HUES6 (cell line): ENCODE measurements around the gene MLF1.

ENCODE experiments used
- H3K27ac ChIP-seq: 2 replicates; pipeline ENCODE4 v1.7.0; 2013; ENCODE audit warnings: low read depth, mild to moderate bottlenecking, low read length, inconsistent platforms
- H3K27me3 ChIP-seq: 2 replicates; pipeline ENCODE4 v1.6.1; 2013; ENCODE audit warnings: low read length; ENCODE audit not compliant: control insufficient read depth, insufficient read depth
- H3K36me3 ChIP-seq: 2 replicates; pipeline ENCODE4 v1.6.1; 2013; ENCODE audit warnings: low read length; ENCODE audit not compliant: control insufficient read depth, insufficient read depth
- H3K4me1 ChIP-seq: 2 replicates; pipeline ENCODE4 v1.6.1; 2013; ENCODE audit warnings: low read length; ENCODE audit not compliant: control insufficient read depth, insufficient read depth
- H3K4me3 ChIP-seq: 2 replicates; pipeline ENCODE4 v1.5.1; 2013; ENCODE audit warnings: low read depth, low read length
- H3K9ac ChIP-seq: one replicate; pipeline ENCODE4 v1.6.1; 2013; ENCODE audit warnings: mild to moderate bottlenecking, low read length
- H3K9me3 ChIP-seq: 2 replicates; pipeline ENCODE4 v1.6.1; 2013; ENCODE audit warnings: low read depth, low read length; ENCODE audit not compliant: control insufficient read depth, insufficient read depth

MLF1 gene

DNA sequence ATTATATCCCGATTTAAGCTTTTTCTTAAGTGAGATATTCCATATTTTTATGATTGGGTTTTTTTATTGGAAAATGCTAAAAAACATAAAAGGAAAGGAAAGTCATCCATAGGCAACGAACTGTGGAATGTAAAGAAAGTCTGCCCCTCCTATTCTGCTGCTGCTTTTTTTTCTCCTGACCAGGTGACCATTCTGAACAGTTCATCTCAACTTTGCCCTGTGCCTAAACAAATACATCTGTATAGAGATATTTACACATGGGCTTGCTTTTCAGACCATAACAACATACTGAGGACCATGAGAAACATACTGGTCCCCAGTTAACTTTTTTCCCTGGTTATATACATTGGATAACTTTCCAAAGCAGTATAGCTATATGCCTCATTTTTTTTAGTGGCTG is 18.9 kb upstream of the MLF1 start:
- no peak overlapping the region for H3K4me3 ChIP-seq
- H3K27me3 ChIP-seq: no peaks in the 10 kb centered on the region
- H3K9ac ChIP-seq: no peak overlapping the region
- peaks cover 15% of the 10 kb centered on the region for H3K9me3 ChIP-seq
- H3K4me1 ChIP-seq: no peaks in the 10 kb centered on the region; the same call in 1 of the 2 replicates
- H3K36me3 ChIP-seq: no peaks in the 10 kb centered on the region
- no peak overlapping the region for H3K27ac ChIP-seq

DNA sequence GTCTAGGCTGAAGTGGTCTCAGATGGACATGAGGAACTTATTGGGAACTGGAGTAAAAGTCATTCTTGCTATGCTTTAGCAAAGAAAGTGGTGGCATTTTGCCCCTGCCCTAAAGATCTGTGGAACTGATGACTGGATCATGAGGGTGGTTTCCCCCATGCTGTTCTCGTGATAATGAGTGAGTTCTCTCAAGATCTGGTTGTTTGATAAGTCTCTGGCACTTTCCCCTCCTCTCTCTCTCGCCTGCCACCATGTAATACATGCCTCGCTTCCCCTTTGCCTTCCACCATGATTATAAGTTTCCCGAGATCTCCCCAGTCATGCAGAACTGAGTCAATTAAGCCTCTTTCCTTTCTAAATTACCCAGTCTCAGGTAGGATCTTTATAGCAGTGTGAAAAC is 11.5 kb upstream of the MLF1 start:
- Histone ChIP-seq H3K27ac (no peak overlapping the region), H3K9ac (no peak overlapping the region), H3K36me3 (no peaks in the 10 kb centered on the region), H3K4me3 (no peak overlapping the region), H3K4me1 (no peaks in the 10 kb centered on the region; the same call in 1 of the 2 replicates), H3K27me3 (no peaks in the 10 kb centered on the region), H3K9me3 (peaks cover 15% of the 10 kb centered on the region)

GRCh38 chr3:158560979-158561378 is 10.0 kb upstream of the MLF1 start:
- Histone ChIP-seq H3K4me3 (no peak overlapping the region), H3K9me3 (peaks cover 14% of the 10 kb centered on the region), H3K27me3 (no peaks in the 10 kb centered on the region), H3K36me3 (no peaks in the 10 kb centered on the region), H3K4me1 (no peaks in the 10 kb centered on the region), H3K27ac (no peak overlapping the region), H3K9ac (no peak overlapping the region)

DNA sequence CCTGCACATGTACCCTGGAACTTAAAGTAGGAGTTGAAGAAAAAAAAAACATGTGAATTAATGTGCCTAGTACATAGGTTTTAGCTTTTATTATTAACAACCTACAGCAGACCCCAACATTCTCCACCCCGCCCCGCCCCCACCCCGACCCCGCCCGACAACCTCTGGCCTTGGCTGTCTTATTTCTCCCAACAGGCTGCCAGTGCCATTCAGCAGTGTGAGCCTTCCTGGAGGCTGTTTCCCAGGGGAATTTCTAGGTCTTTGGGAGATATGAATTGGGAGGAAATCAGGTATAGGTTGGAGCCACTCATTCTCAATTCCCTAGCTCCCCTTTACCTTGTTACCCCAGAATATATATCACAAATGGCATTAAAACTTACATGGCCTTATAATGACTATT is 8.3 kb upstream of the MLF1 start:
- Histone ChIP-seq H3K9me3 (peaks cover 4% of the 10 kb centered on the region; the same call in 1 of the 2 replicates), H3K9ac (no peak overlapping the region), H3K4me1 (no peaks in the 10 kb centered on the region), H3K36me3 (no peaks in the 10 kb centered on the region), H3K27ac (no peak overlapping the region), H3K4me3 (no peak overlapping the region), H3K27me3 (no peaks in the 10 kb centered on the region)

DNA sequence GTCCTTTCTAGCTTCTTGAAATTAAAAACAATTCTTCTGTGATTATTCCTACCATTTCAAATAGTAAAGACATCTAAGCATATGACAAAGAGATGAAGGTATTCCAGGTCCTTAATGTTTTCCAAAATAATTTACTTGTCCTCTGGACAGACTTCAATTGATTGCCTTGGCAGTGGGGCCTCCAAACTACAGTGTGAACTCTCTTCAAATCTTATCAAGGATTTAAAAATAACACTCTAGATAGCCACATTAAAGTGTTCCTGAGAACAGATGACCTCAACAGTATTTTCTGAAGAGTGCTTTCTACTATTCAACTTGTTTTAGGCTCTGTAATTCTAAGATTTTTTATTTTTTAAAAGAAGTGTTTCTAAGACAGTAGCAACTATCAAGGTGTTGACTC is 7.9 kb upstream of the MLF1 start:
- Histone ChIP-seq H3K27me3 (no peaks in the 10 kb centered on the region), H3K27ac (no peak overlapping the region), H3K4me1 (no peaks in the 10 kb centered on the region), H3K9ac (no peak overlapping the region), H3K4me3 (no peak overlapping the region), H3K36me3 (no peaks in the 10 kb centered on the region), H3K9me3 (peaks cover 4% of the 10 kb centered on the region; the same call in 1 of the 2 replicates)

DNA sequence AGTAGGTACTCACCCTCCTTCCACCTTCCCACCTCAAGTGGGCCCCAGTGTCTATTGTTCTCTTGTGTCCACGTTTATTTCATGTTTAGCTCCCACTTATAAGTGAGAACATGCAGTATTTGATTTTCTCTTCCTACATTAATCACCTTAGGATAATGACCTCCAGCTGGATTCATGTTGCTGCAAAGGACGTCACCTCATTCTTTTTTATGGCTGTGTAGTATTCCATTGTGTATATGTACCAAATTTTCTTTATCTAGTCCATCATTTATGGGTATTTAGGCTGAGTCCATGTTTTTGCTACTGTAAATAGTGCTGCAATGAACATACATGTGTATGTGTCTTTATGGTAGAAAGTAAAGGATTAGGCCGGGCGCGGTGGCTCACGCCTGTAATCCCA is 5.9 kb upstream of the MLF1 start:
- Histone ChIP-seq H3K9ac (no peak overlapping the region), H3K4me3 (no peak overlapping the region), H3K9me3 (no peaks in the 10 kb centered on the region; the same call in 1 of the 2 replicates), H3K27ac (no peak overlapping the region), H3K27me3 (peaks cover 7% of the 10 kb centered on the region; the same call in 1 of the 2 replicates), H3K36me3 (no peaks in the 10 kb centered on the region), H3K4me1 (no peaks in the 10 kb centered on the region)

GRCh38 chr3:158568784-158569183 is 2.2 kb upstream of the MLF1 start:
- H3K36me3 ChIP-seq: no peaks in the 10 kb centered on the region
- H3K9me3 ChIP-seq: no peaks in the 10 kb centered on the region; the same call in 1 of the 2 replicates
- H3K27me3 ChIP-seq: peaks cover 31% of the 10 kb centered on the region
- H3K4me3 ChIP-seq: no peak overlapping the region
- no peak overlapping the region for H3K27ac ChIP-seq
- H3K4me1 ChIP-seq: no peaks in the 10 kb centered on the region
- H3K9ac ChIP-seq: no peak overlapping the region

DNA sequence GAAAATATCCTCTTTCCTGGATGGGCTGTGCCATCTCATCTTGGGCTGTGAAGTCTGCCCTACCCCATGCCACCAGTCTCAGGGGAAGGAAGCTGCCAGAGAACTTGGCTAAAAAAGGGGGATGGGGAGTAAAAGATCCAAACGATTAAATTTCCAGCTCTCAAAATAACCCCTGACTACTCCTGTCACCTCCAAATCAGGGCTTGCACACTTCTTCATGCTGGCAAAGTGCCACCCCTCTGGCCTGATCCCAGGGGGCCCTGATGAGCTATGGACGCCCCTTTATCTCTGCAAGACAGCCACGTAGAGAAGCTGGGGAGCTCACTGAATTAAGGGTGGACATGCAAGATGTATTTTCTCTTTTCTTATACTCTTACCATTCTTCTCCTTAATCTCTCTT is 1.2 kb upstream of the MLF1 start:
- H3K27ac ChIP-seq: no peak overlapping the region

GRCh38 chr3:158571969-158572765 is 1.2 kb downstream of the MLF1 start:
- no peaks in the 10 kb centered on the region for H3K36me3 ChIP-seq

More for the DNA sequence above, 1.2 kb upstream of the MLF1 start:
- Histone ChIP-seq H3K9me3 (no peaks in the 10 kb centered on the region; the same call in 1 of the 2 replicates), H3K4me3 (no peak overlapping the region), H3K36me3 (no peaks in the 10 kb centered on the region), H3K9ac (no peak overlapping the region), H3K4me1 (no peaks in the 10 kb centered on the region), H3K27me3 (peaks cover 31% of the 10 kb centered on the region)

DNA sequence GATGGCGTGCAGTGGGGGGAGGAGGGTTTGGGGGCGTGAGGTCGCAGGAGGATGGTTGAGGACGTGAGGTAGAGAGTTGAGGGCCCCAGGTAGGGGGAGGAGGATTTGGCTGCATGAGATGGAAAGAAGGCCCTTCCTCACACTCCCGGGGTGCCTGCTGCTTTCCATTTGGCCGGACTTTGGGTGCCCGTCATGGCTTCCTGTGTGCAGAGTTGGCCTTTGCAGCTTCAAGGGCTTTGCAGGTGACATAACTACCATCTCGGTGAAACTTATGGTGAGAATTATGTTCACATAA is 1.7 kb downstream of the MLF1 start:
- no peak overlapping the region for H3K27ac ChIP-seq
- H3K4me3 ChIP-seq: no peak overlapping the region
- H3K27me3 ChIP-seq: peaks cover 31% of the 10 kb centered on the region
- no peaks in the 10 kb centered on the region for H3K36me3 ChIP-seq
- no peak overlapping the region for H3K9ac ChIP-seq
- H3K4me1 ChIP-seq: no peaks in the 10 kb centered on the region
- no peaks in the 10 kb centered on the region for H3K9me3 ChIP-seq

More at GRCh38 chr3:158571969-158572765, 1.2 kb downstream of the MLF1 start:
- Histone ChIP-seq H3K4me1 (no peaks in the 10 kb centered on the region), H3K9me3 (no peaks in the 10 kb centered on the region), H3K4me3 (no peak overlapping the region), H3K27me3 (peaks cover 31% of the 10 kb centered on the region), H3K27ac (no peak overlapping the region), H3K9ac (no peak overlapping the region)

DNA sequence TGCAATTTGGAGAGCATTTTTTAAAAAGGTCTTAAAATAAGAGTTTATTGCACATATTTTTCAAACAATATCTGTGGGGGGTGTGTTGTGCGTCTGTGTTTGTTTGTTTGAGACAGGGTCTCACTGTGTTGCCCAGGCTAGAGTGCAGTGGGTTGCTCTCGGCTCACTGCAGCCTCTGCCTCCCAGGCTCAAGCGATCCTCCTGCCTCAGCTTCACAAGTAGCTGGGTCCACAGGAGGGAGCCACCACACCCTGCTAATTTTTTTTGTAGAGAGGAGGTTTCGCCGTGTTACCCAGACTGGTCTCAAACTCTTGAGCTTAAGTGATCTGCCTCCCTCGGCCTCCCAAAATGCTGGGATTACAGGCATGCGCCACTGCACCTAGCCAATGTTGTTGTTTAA is 2.7 kb downstream of the MLF1 start:
- no peak overlapping the region for H3K4me3 ChIP-seq
- H3K4me1 ChIP-seq: no peaks in the 10 kb centered on the region
- no peaks in the 10 kb centered on the region for H3K36me3 ChIP-seq
- H3K27me3 ChIP-seq: peaks cover 31% of the 10 kb centered on the region
- H3K9me3 ChIP-seq: no peaks in the 10 kb centered on the region
- no peak overlapping the region for H3K27ac ChIP-seq
- no peak overlapping the region for H3K9ac ChIP-seq
